HG03575 (cell line): ENCODE results near the gene NOL3.

Experiments used
- ATAC-seq: cut with Tn5 transposase; IDR thresholded peaks from one replicate; pipeline ENCODE4 v1.9.1; 2021; ENCODE audit not compliant: unreplicated experiment, insufficient number of reproducible peaks, low FRiP score; ENCODE audit errors: extremely low read depth

NOL3 gene

GRCh38 chr16:67151431-67152097 lies 18.8 kb upstream of the NOL3 start:
- ATAC-seq = no peak

- ATAC-seq = no peak
These were observed 15.6 kb upstream of the NOL3 start for GRCh38 chr16:67154578-67155294.

- no peak for ATAC-seq
These were observed 14.8 kb upstream of the NOL3 start for GRCh38 chr16:67155295-67156142.

GRCh38 chr16:67156143-67156844 lies 14.0 kb upstream of the NOL3 start:
- ATAC-seq = no peak

- ATAC-seq = no peak
These were observed 13.1 kb upstream of the NOL3 start for GRCh38 chr16:67157106-67157748.

- ATAC-seq = no peak
These were observed 12.3 kb upstream of the NOL3 start for GRCh38 chr16:67157892-67158635.

GRCh38 chr16:67158637-67159600 lies 11.4 kb upstream of the NOL3 start:
- no peak for ATAC-seq

GRCh38 chr16:67161595-67162058 lies 8.7 kb upstream of the NOL3 start:
- no peak for ATAC-seq

- ATAC-seq = no peak
These were observed 7.7 kb upstream of the NOL3 start for GRCh38 chr16:67162506-67163163.

DNA sequence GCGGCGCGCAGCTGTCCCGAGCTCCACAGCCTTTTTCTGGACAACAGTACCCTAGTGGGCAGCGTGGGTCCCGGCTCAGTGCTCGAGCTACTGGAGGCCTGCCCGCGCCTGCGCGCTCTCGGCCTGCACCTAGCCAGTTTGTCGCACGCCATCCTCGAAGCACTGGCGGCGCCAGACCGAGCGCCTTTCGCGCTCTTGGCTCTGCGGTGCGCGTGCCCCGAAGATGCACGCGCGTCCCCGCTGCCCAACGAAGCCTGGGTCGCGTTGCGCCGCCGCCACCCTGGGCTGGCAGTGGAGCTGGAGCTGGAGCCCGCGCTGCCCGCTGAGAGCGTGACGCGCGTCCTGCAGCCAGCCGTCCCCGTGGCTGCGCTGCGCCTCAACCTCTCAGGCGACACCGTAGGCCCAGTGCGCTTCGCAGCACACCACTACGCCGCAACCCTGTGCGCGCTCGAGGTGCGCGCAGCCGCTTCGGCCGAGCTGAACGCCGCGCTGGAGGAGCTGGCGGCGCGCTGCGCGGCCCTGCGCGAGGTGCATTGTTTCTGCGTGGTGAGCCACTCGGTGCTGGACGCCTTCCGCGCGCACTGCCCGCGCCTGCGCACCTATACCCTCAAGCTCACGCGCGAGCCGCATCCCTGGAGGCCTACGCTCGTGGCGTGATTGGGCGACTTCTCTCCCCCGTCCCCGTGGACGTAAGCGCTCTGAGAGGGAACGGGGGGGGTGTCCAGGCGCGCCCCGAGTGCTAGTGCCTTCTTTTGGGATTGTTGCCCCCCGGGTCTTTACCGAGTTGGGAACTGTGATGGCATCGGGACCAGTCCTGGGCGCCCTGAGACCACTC lies 7.0 kb upstream of the NOL3 start:
- no peak for ATAC-seq

DNA sequence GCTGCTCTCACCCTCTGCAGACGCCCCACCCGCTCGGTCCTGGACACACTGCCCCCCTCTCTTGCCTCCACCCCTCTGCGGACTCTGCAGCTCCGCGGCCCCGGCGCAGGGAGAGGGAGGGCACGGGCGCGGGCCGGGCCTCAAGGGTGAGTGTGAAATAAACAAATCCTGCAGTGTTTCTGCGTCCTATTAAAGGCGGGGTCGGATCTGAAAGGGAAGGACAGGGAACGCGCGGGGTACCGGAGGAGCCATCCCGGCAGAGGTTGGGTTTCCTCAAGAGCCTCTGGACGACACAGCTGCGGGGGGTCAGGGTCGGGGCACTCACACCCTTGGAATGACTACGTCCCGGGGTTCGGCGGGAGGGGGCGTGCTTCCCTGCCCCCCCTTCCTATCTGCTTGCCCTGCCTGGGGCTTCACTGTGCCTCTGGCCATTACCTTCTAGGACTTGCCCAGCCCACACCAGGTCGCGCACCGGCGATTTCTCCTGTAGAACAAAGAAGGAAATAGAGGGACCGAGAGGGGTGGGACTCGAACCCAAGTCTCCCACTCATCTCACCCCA lies 6.3 kb upstream of the NOL3 start:
- ATAC-seq = no peak

DNA sequence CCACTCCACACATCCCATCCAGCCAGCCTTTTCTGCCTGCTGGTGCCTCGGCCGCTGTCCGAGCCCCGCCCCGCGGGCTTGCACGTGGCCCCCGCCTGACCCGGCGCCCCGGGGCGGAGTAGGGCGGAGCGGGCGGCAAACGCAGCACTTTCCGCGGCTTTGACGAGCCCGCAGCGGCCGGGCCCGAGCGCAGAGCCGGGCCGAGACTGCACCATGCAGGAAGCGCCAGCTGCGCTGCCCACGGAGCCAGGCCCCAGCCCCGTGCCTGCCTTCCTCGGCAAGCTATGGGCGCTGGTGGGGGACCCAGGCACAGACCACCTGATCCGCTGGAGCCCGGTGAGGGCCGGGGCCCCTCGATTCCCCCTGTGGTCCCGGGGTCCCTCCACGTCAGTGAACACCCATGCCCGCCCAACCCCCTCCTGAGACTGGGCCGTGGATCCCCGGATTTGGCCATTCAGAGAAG lies 5.7 kb upstream of the NOL3 start, which contains the start of gene HSF4:
HSF4 (plus strand) TSS at position 147 of the 463 bp plus-strand sequence; CDS start at position 214, 67 bp downstream.
- no peak for ATAC-seq

- no peak for ATAC-seq
These were observed 4.9 kb upstream of the NOL3 start for GRCh38 chr16:67165121-67166078.

- ATAC-seq = no peak
These were observed 4.2 kb upstream of the NOL3 start for GRCh38 chr16:67166110-67166547.
